ENCODE results near the gene ITPR2.

ITPR2 gene

GRCh38 chr12:26338586-26339572 lies 494.1 kb downstream of the ITPR2 start:
- H3K27ac ChIP-seq, result peak overlapping the region in 6 of 11 experiments; percentile 49 to 83 (median 68); a peak in 9 of 22 replicates
- H3K9me3 ChIP-seq (replicated peaks in 1 of 11), result no peaks in the 10 kb centered on the region
- peak overlapping the region in 6 of 11 experiments; percentile 59 to 90 (median 87); a peak in 11 of 22 replicates for H3K4me2 ChIP-seq
- peaks cover 0 to 100% (median 42%) of the 10 kb centered on the region in 10 experiments; a peak in 17 of 20 replicates for H3K4me1 ChIP-seq
- TF ChIP-seq Cebpa-rat (IDR thresholded peaks at IDR 0.05), result no peak
- no peaks in the 10 kb centered on the region for H3K27me3 ChIP-seq
- H3K9ac ChIP-seq, result peak overlapping the region in 2 of 11 experiments; percentile 24 to 65; a peak in 3 of 22 replicates
- no peak overlapping the region for H3K4me3 ChIP-seq
- no peaks in the 10 kb centered on the region for H3K36me3 ChIP-seq
- no peaks in the 10 kb centered on the region for H4K20me1 ChIP-seq

GRCh38 chr12:26335651-26336050 lies 497.3 kb downstream of the ITPR2 start:
- Histone ChIP-seq H3K9ac (peak overlapping the region in 2 of 11 experiments; percentile 26 to 63; a peak in 1 of 22 replicates), H3K9me3 (replicated peaks in 1 of 11) (no peaks in the 10 kb centered on the region; a peak in 1 of 22 replicates), H3K4me3 (no peak overlapping the region), H3K4me1 (peaks cover 0 to 86% (median 23%) of the 10 kb centered on the region in 10 experiments; a peak in 17 of 20 replicates), H3K4me2 (peak overlapping the region in 3 of 11 experiments; percentile 24 to 74 (median 71); a peak in 6 of 22 replicates), H3K27ac (peak overlapping the region in 3 of 11 experiments; percentile 72 to 88 (median 85); a peak in 7 of 22 replicates), H4K20me1 (no peaks in the 10 kb centered on the region), H3K36me3 (no peaks in the 10 kb centered on the region), H3K27me3 (no peaks in the 10 kb centered on the region)
- TF ChIP-seq Cebpa-rat (IDR thresholded peaks at IDR 0.05), result no peak

- no peaks in the 10 kb centered on the region for H3K36me3 ChIP-seq
- peaks cover 0 to 76% (median 13%) of the 10 kb centered on the region in 10 experiments; a peak in 13 of 20 replicates for H3K4me1 ChIP-seq
- H3K4me2 ChIP-seq, result peak overlapping the region in 5 of 11 experiments; percentile 19 to 74 (median 37); a peak in 8 of 22 replicates
- H3K9me3 ChIP-seq (replicated peaks in 1 of 11), result no peaks in the 10 kb centered on the region; a peak in 1 of 22 replicates
- peak in 2 of 11 experiments; percentile 17 to 55; a peak in 1 of 22 replicates for TF ChIP-seq Cebpa-rat (IDR thresholded peaks at IDR 0.05)
- no peak overlapping the region for H3K4me3 ChIP-seq
- H3K9ac ChIP-seq, result peak overlapping the region in 3 of 11 experiments; percentile 44 to 72 (median 55); a peak in 4 of 22 replicates
- H4K20me1 ChIP-seq, result no peaks in the 10 kb centered on the region
- H3K27ac ChIP-seq, result peak overlapping the region in 4 of 11 experiments; percentile 51 to 88 (median 80); a peak in 8 of 22 replicates
- no peaks in the 10 kb centered on the region for H3K27me3 ChIP-seq
Observed at GRCh38 chr12:26334621-26335124, 498.3 kb downstream of the ITPR2 start.

GRCh38 chr12:26331960-26332359 lies 501.0 kb downstream of the ITPR2 start:
- peak overlapping the region in 2 of 11 experiments; percentile 14 to 39; a peak in 2 of 22 replicates for H3K27ac ChIP-seq
- peak overlapping the region in 3 of 11 experiments; percentile 40 to 59 (median 54); a peak in 5 of 22 replicates for H3K4me2 ChIP-seq
- no peaks in the 10 kb centered on the region for H3K36me3 ChIP-seq
- H3K9ac ChIP-seq, result no peak overlapping the region
- H4K20me1 ChIP-seq, result no peaks in the 10 kb centered on the region
- H3K4me3 ChIP-seq, result no peak overlapping the region
- H3K27me3 ChIP-seq, result no peaks in the 10 kb centered on the region
- H3K4me1 ChIP-seq, result peaks cover 14 to 72% (median 23%) of the 10 kb centered on the region in 10 experiments
- TF ChIP-seq Cebpa-rat (IDR thresholded peaks at IDR 0.05), result no peak
- no peaks in the 10 kb centered on the region; a peak in 1 of 22 replicates for H3K9me3 ChIP-seq (replicated peaks in 1 of 11)

- no peak overlapping the region for H3K4me3 ChIP-seq
- peak overlapping the region in 1 of 11 experiments; percentile 39; a peak in 4 of 22 replicates for H3K27ac ChIP-seq
- TF ChIP-seq Cebpa-rat (IDR thresholded peaks at IDR 0.05), result no peak
- H3K36me3 ChIP-seq, result no peaks in the 10 kb centered on the region
- no peaks in the 10 kb centered on the region for H4K20me1 ChIP-seq
- peak overlapping the region in 3 of 11 experiments; percentile 40 to 59 (median 54); a peak in 5 of 22 replicates for H3K4me2 ChIP-seq
- no peaks in the 10 kb centered on the region; a peak in 1 of 22 replicates for H3K9me3 ChIP-seq (replicated peaks in 1 of 11)
- no peaks in the 10 kb centered on the region for H3K27me3 ChIP-seq
- peaks cover 14 to 72% (median 23%) of the 10 kb centered on the region in 10 experiments for H3K4me1 ChIP-seq
- no peak overlapping the region for H3K9ac ChIP-seq
Observed at GRCh38 chr12:26331136-26331535, 501.9 kb downstream of the ITPR2 start.

GRCh38 chr12:26327975-26328644 lies 504.9 kb downstream of the ITPR2 start:
- H3K27ac ChIP-seq, result peak overlapping the region in 8 of 11 experiments; percentile 12 to 69 (median 42); a peak in 12 of 22 replicates
- no peaks in the 10 kb centered on the region for H3K27me3 ChIP-seq
- H3K4me3 ChIP-seq, result no peak overlapping the region
- H3K4me2 ChIP-seq, result peak overlapping the region; percentile 56 to 85 (median 73)
- H3K9me3 ChIP-seq (replicated peaks in 1 of 11), result no peaks in the 10 kb centered on the region; a peak in 1 of 22 replicates
- TF ChIP-seq Cebpa-rat (IDR thresholded peaks at IDR 0.05), result no peak
- H3K36me3 ChIP-seq, result no peaks in the 10 kb centered on the region
- peaks cover 14 to 65% (median 19%) of the 10 kb centered on the region in 10 experiments for H3K4me1 ChIP-seq
- no peaks in the 10 kb centered on the region for H4K20me1 ChIP-seq
- peak overlapping the region in 2 of 11 experiments; percentile 6 to 15; a peak in 2 of 22 replicates for H3K9ac ChIP-seq

- TF ChIP-seq Cebpa-rat (IDR thresholded peaks at IDR 0.05), result no peak
- H3K4me1 ChIP-seq, result peaks cover 26 to 53% (median 27%) of the 10 kb centered on the region in 10 experiments
- no peak overlapping the region for H3K4me3 ChIP-seq
Observed at GRCh38 chr12:26323673-26324072, 509.3 kb downstream of the ITPR2 start.

GRCh38 chr12:26319511-26319910 lies 513.5 kb downstream of the ITPR2 start:
- Histone ChIP-seq H3K36me3 (peaks cover 0 to 7% (median 0%) of the 10 kb centered on the region in 11 experiments; a peak in 2 of 22 replicates), H3K27me3 (no peaks in the 10 kb centered on the region), H3K4me3 (no peak overlapping the region), H3K27ac (peak overlapping the region in 5 of 11 experiments; percentile 47 to 78 (median 71); a peak in 7 of 22 replicates), H3K9me3 (replicated peaks in 1 of 11) (peaks cover 4 to 50% (median 36%) of the 10 kb centered on the region in 11 experiments; a peak in 20 of 22 replicates), H3K4me2 (peak overlapping the region in 10 of 11 experiments; percentile 62 to 81 (median 71); a peak in 14 of 22 replicates), H3K9ac (no peak overlapping the region; a peak in 1 of 22 replicates), H4K20me1 (no peaks in the 10 kb centered on the region), H3K4me1 (peaks cover 26 to 37% (median 32%) of the 10 kb centered on the region in 10 experiments)
- TF ChIP-seq Cebpa-rat (IDR thresholded peaks at IDR 0.05), result no peak

More at GRCh38 chr12:26323673-26324072, 509.3 kb downstream of the ITPR2 start:
- Histone ChIP-seq H3K9me3 (replicated peaks in 1 of 11) (peaks cover 0 to 30% (median 18%) of the 10 kb centered on the region in 11 experiments; a peak in 17 of 22 replicates), H3K27ac (no peak overlapping the region), H3K4me2 (no peak overlapping the region), H3K9ac (no peak overlapping the region), H3K36me3 (peaks cover 0 to 7% (median 0%) of the 10 kb centered on the region in 11 experiments; a peak in 2 of 22 replicates), H4K20me1 (no peaks in the 10 kb centered on the region), H3K27me3 (no peaks in the 10 kb centered on the region)
